NCI-H774 (cell line): Measurements from ENCODE around the gene ZNF534.
"Not testable (repeated sequence)": the region's sequence is repeated elsewhere in the genome, so short reads cannot be mapped to it uniquely, and the experiment has no call there.

Source experiments
- DNase-seq: peaks from one replicate; lab custom pipeline; 2025; lab: John Stamatoyannopoulos, UW

The ZNF534 gene

DNA sequence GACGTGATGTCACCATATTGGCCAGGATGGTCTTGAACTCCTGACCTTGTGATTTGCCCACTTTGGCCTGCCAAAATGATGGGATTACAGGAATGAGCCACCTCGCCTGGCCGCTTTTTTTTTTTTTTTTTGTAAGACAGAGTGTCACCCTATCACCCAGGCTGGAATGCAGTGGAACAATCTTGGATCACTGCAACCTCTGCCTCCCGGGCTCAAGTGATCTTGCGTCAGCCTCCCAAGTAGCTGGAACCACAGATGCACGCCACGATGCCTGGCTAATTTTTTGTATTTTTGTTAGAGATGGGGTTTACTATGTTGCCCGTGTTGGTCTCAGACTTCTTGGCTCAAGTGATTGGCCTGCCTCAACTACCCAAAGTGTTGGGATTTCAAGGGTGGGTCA is 69.6 kb downstream of the ZNF534 start:
- DNase-seq, result no peak

DNA sequence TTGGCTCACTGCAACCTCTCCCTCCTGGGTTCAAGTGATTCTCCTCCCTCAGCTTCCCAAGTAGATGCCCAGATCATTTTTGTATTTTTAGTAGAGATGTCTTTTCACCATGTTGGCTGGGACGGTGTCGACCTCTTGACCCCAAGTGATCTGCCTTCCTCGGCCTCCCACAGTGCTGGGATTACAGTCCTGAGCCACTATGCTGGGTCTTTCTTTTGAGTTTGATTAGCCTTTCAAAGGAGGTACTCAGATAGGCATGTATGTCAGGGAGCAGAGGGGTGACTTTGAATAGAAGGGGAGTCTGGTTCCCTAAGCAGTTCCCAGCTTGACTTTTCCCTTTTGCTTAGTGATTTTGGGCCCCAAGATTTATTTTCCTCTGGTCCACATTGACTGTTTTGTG is 71.5 kb downstream of the ZNF534 start:
- not testable (repeated sequence) for DNase-seq

- DNase-seq, result not testable (repeated sequence)
These were observed 72.0 kb downstream of the ZNF534 start for GRCh38 chr19:52500991-52501390.
